ENCODE data around the gene PTPRN2. TPM values are rescaled to one million over a fixed set of nuclear protein-coding genes. Genes with fewer than 3 reads are reported as not detected.

PTPRN2 gene
- total and polyA plus RNA-seq, 2 donors from 2014 or later: 4.8 to 6.2 TPM

GRCh38 chr7:157658851-157659412 lies 928.7 kb downstream of the PTPRN2 start:
- no peak overlapping the region for H3K4me3 ChIP-seq (ENCODE audit: low read length in 3 of 3)
- H3K9me3 ChIP-seq (ENCODE audit: control insufficient read depth in 2 of 3, insufficient read depth in 1 of 3, low read length in 3 of 3): peaks cover 0 to 4% (median 0%) of the 10 kb centered on the region in 3 donors
- H3K36me3 ChIP-seq (ENCODE audit: control insufficient read depth in 2 of 3, insufficient read depth in 3 of 3, low read length in 3 of 3): no peaks in the 10 kb centered on the region
- no peaks in the 10 kb centered on the region for H3K27me3 ChIP-seq (ENCODE audit: control insufficient read depth, insufficient read depth, low read length)
- DNase-seq (peak in 1 of 5 donors; percentile 14), FAIRE-seq (no peak)
- TF ChIP-seq, protein P1, sequence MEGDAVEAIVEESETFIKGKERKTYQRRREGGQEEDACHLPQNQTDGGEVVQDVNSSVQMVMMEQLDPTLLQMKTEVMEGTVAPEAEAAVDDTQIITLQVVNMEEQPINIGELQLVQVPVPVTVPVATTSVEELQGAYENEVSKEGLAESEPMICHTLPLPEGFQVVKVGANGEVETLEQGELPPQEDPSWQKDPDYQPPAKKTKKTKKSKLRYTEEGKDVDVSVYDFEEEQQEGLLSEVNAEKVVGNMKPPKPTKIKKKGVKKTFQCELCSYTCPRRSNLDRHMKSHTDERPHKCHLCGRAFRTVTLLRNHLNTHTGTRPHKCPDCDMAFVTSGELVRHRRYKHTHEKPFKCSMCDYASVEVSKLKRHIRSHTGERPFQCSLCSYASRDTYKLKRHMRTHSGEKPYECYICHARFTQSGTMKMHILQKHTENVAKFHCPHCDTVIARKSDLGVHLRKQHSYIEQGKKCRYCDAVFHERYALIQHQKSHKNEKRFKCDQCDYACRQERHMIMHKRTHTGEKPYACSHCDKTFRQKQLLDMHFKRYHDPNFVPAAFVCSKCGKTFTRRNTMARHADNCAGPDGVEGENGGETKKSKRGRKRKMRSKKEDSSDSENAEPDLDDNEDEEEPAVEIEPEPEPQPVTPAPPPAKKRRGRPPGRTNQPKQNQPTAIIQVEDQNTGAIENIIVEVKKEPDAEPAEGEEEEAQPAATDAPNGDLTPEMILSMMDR (IDR thresholded peaks at IDR 0.05; ENCODE audit: borderline replicate concordance, extremely low read depth, insufficient read depth): no peak
- no peak overlapping the region for H3K9ac ChIP-seq (ENCODE audit: low read length in 3 of 3)
- H3K27ac ChIP-seq (ENCODE audit: low read depth in 2 of 2, low read length in 2 of 2): no peak overlapping the region
- intact Hi-C loops (cut with DNase I): no loop called here
- H3K4me1 ChIP-seq (ENCODE audit: control insufficient read depth in 2 of 3, insufficient read depth in 2 of 3, low read depth in 1 of 3, low read length in 3 of 3): no peaks in the 10 kb centered on the region

- Histone ChIP-seq H3K9ac (ENCODE audit: low read length in 3 of 3) (no peak overlapping the region), H3K27me3 (ENCODE audit: control insufficient read depth, insufficient read depth, low read length) (no peaks in the 10 kb centered on the region), H3K4me3 (ENCODE audit: low read length in 3 of 3) (no peak overlapping the region), H3K36me3 (ENCODE audit: control insufficient read depth in 2 of 3, insufficient read depth in 3 of 3, low read length in 3 of 3) (no peaks in the 10 kb centered on the region), H3K9me3 (ENCODE audit: control insufficient read depth in 2 of 3, insufficient read depth in 1 of 3, low read length in 3 of 3) (peaks cover 0 to 4% (median 0%) of the 10 kb centered on the region in 3 donors), H3K4me1 (ENCODE audit: control insufficient read depth in 2 of 3, insufficient read depth in 2 of 3, low read depth in 1 of 3, low read length in 3 of 3) (no peaks in the 10 kb centered on the region), H3K27ac (ENCODE audit: low read depth in 2 of 2, low read length in 2 of 2) (no peak overlapping the region)
- intact Hi-C loops (cut with DNase I): no loop called here
- FAIRE-seq: no peak
- TF ChIP-seq, protein P1 (IDR thresholded peaks at IDR 0.05; ENCODE audit: borderline replicate concordance, extremely low read depth, insufficient read depth): no peak
- peak in 1 of 5 donors; percentile 19 for DNase-seq
These were observed 929.6 kb downstream of the PTPRN2 start for GRCh38 chr7:157657741-157658740.

DNA sequence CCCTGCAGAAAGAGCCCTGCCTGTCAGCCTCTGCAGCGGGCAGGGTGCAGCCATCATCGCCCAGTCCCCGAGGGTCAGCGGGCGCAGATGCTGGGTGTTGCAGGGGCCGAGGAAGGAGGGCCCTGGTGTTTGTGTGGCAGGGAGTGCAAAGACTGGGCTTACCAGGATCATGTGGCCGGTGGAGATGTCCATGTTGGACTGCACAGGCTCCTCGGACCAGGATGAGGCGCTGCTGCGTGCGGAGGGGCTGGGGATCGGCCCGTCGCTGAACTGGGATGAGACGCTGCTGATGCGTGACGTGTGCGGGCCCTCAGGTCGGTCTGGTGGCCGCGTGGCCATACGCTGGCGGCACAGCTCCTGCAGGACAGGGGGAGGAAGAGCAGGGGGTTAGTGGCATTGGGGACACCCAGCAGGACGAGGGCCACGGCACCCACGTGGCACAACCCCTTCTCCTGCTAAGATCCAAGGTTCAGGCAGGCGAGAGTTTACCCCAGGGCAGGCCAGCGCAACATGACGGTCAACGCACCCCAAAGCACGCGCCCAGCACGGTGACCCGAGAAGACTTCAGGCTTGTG lies 931.3 kb downstream of the PTPRN2 start:
- TF ChIP-seq, protein P1 (IDR thresholded peaks at IDR 0.05; ENCODE audit: borderline replicate concordance, extremely low read depth, insufficient read depth): no peak
- Histone ChIP-seq H3K4me1 (ENCODE audit: control insufficient read depth in 2 of 3, insufficient read depth in 2 of 3, low read depth in 1 of 3, low read length in 3 of 3) (no peaks in the 10 kb centered on the region), H3K4me3 (ENCODE audit: low read length in 3 of 3) (no peak overlapping the region), H3K9me3 (ENCODE audit: control insufficient read depth in 2 of 3, insufficient read depth in 1 of 3, low read length in 3 of 3) (peaks cover 0 to 4% (median 0%) of the 10 kb centered on the region in 3 donors), H3K36me3 (ENCODE audit: control insufficient read depth in 2 of 3, insufficient read depth in 3 of 3, low read length in 3 of 3) (no peaks in the 10 kb centered on the region), H3K9ac (ENCODE audit: low read length in 3 of 3) (no peak overlapping the region), H3K27me3 (ENCODE audit: control insufficient read depth, insufficient read depth, low read length) (no peaks in the 10 kb centered on the region), H3K27ac (ENCODE audit: low read depth in 2 of 2, low read length in 2 of 2) (no peak overlapping the region)
- intact Hi-C loops (cut with DNase I): no loop called here
- no peak for FAIRE-seq
- peak in 2 of 5 donors; percentile 26 to 61 for DNase-seq

Data from kidney (tissue), 14 donors.